ENCODE measurements around the gene S100A8.

Gene S100A8

GRCh38 chr1:153357076-153357852, 33.6 kb downstream of the S100A8 start:
- H3K27ac ChIP-seq (ENCODE audit: low read depth, low read length), result no peak overlapping the region
- H3K4me3 ChIP-seq (ENCODE audit: low read depth in 1 of 2, low read length in 2 of 2), result no peak overlapping the region
- no peaks in the 10 kb centered on the region for H3K36me3 ChIP-seq (ENCODE audit: control insufficient read depth in 1 of 2, insufficient read depth in 2 of 2, low read length in 2 of 2)
- H3K27me3 ChIP-seq (ENCODE audit: control insufficient read depth in 1 of 2, insufficient read depth in 2 of 2, low read length in 2 of 2), result no peaks in the 10 kb centered on the region
- no peaks in the 10 kb centered on the region for H3K9me3 ChIP-seq (ENCODE audit: control insufficient read depth in 1 of 2, low read length in 2 of 2)
- no peak overlapping the region for H3K9ac ChIP-seq (ENCODE audit: low read depth in 1 of 2, low read length in 2 of 2)
- peaks cover 0 to 10% of the 10 kb centered on the region in 2 donors for H3K4me1 ChIP-seq (ENCODE audit: control insufficient read depth in 1 of 2, insufficient read depth in 2 of 2, low read length in 2 of 2)

GRCh38 chr1:153356392-153357075, 34.3 kb downstream of the S100A8 start:
- H3K9me3 ChIP-seq (ENCODE audit: control insufficient read depth in 1 of 2, low read length in 2 of 2), result no peaks in the 10 kb centered on the region
- H3K36me3 ChIP-seq (ENCODE audit: control insufficient read depth in 1 of 2, insufficient read depth in 2 of 2, low read length in 2 of 2), result no peaks in the 10 kb centered on the region
- H3K27ac ChIP-seq (ENCODE audit: low read depth, low read length), result no peak overlapping the region
- no peak overlapping the region for H3K9ac ChIP-seq (ENCODE audit: low read depth in 1 of 2, low read length in 2 of 2)
- H3K4me1 ChIP-seq (ENCODE audit: control insufficient read depth in 1 of 2, insufficient read depth in 2 of 2, low read length in 2 of 2), result peaks cover 0 to 10% of the 10 kb centered on the region in 2 donors
- no peaks in the 10 kb centered on the region for H3K27me3 ChIP-seq (ENCODE audit: control insufficient read depth in 1 of 2, insufficient read depth in 2 of 2, low read length in 2 of 2)
- no peak overlapping the region for H3K4me3 ChIP-seq (ENCODE audit: low read depth in 1 of 2, low read length in 2 of 2)

GRCh38 chr1:153355445-153356071, 35.3 kb downstream of the S100A8 start:
- no peak overlapping the region for H3K27ac ChIP-seq (ENCODE audit: low read depth, low read length)
- no peak overlapping the region for H3K4me3 ChIP-seq (ENCODE audit: low read depth in 1 of 2, low read length in 2 of 2)
- peaks cover 0 to 9% of the 10 kb centered on the region in 2 donors for H3K4me1 ChIP-seq (ENCODE audit: control insufficient read depth in 1 of 2, insufficient read depth in 2 of 2, low read length in 2 of 2)
- no peak overlapping the region for H3K9ac ChIP-seq (ENCODE audit: low read depth in 1 of 2, low read length in 2 of 2)
- no peaks in the 10 kb centered on the region for H3K27me3 ChIP-seq (ENCODE audit: control insufficient read depth in 1 of 2, insufficient read depth in 2 of 2, low read length in 2 of 2)
- no peaks in the 10 kb centered on the region for H3K36me3 ChIP-seq (ENCODE audit: control insufficient read depth in 1 of 2, insufficient read depth in 2 of 2, low read length in 2 of 2)
- no peaks in the 10 kb centered on the region for H3K9me3 ChIP-seq (ENCODE audit: control insufficient read depth in 1 of 2, low read length in 2 of 2)

DNA sequence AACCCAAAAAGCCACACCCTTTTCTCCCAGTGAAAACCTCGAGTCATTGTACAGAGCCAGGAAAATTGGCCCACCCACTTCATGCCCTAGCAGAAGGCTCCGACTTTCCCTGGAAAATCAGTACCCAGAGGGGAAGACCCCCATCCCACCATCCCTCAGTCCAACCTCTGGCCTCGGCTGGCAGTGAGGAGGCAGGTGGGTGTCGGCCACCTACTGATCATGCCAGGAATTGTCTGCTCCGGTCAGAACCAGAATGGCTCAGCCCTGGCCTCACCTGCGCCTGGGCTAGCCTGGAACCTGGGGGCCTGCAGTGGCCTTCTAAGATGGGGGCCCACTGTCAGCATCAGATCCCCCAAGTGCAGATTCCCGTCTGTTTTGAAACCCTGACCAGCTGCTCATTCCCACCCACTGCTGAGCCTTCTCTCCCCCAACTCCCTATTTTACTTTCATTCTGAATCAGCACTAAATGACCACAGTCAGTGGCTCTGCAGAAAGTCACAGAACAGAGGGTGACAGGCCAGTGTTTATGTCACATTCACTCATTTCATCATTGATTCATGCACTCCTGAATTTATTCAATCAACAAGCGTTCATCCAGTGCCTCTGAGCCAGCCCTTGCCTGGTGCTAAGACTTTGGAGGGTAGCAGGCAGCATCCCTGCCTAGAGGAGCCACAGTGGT, 36.2 kb downstream of the S100A8 start:
- Histone ChIP-seq H3K4me1 (ENCODE audit: control insufficient read depth in 1 of 2, insufficient read depth in 2 of 2, low read length in 2 of 2) (peaks cover 0 to 7% of the 10 kb centered on the region in 2 donors), H3K27me3 (ENCODE audit: control insufficient read depth in 1 of 2, insufficient read depth in 2 of 2, low read length in 2 of 2) (no peaks in the 10 kb centered on the region), H3K27ac (ENCODE audit: low read depth, low read length) (no peak overlapping the region), H3K4me3 (ENCODE audit: low read depth in 1 of 2, low read length in 2 of 2) (no peak overlapping the region), H3K9me3 (ENCODE audit: control insufficient read depth in 1 of 2, low read length in 2 of 2) (no peaks in the 10 kb centered on the region), H3K36me3 (ENCODE audit: control insufficient read depth in 1 of 2, insufficient read depth in 2 of 2, low read length in 2 of 2) (no peaks in the 10 kb centered on the region), H3K9ac (ENCODE audit: low read depth in 1 of 2, low read length in 2 of 2) (no peak overlapping the region)

- no peaks in the 10 kb centered on the region for H3K9me3 ChIP-seq (ENCODE audit: control insufficient read depth in 1 of 2, low read length in 2 of 2)
- peaks cover 0 to 3% of the 10 kb centered on the region in 2 donors for H3K27me3 ChIP-seq (ENCODE audit: control insufficient read depth in 1 of 2, insufficient read depth in 2 of 2, low read length in 2 of 2)
- no peak overlapping the region for H3K4me3 ChIP-seq (ENCODE audit: low read depth in 1 of 2, low read length in 2 of 2)
- H3K27ac ChIP-seq (ENCODE audit: low read depth, low read length), result no peak overlapping the region
- H3K9ac ChIP-seq (ENCODE audit: low read depth in 1 of 2, low read length in 2 of 2), result no peak overlapping the region
- H3K36me3 ChIP-seq (ENCODE audit: control insufficient read depth in 1 of 2, insufficient read depth in 2 of 2, low read length in 2 of 2), result no peaks in the 10 kb centered on the region
- H3K4me1 ChIP-seq (ENCODE audit: control insufficient read depth in 1 of 2, insufficient read depth in 2 of 2, low read length in 2 of 2), result peaks cover 0 to 7% of the 10 kb centered on the region in 2 donors
Measured at GRCh38 chr1:153353226-153353947, 37.5 kb downstream of the S100A8 start.

DNA sequence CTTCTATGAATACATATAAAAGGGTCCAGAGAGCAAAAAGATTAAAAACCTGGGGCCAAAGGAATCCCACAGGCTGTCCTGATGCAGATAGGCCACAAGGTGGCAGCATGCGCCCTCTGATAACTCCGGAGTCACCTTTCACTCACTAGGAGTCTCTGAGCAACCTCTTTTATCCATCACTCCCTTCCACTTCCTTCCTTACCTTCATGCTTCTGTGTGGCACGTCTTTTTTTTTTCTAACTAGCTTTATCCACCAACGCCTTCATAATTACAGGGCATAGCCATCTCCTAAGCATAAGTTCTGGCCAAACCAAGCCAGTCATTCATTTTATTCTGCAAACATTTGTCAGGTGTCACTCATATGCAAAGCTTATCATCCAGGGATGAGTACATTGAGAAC, 38.4 kb downstream of the S100A8 start:
- Histone ChIP-seq H3K9me3 (ENCODE audit: control insufficient read depth in 1 of 2, low read length in 2 of 2) (no peaks in the 10 kb centered on the region), H3K9ac (ENCODE audit: low read depth in 1 of 2, low read length in 2 of 2) (no peak overlapping the region), H3K27me3 (ENCODE audit: control insufficient read depth in 1 of 2, insufficient read depth in 2 of 2, low read length in 2 of 2) (peaks cover 0 to 3% of the 10 kb centered on the region in 2 donors), H3K4me3 (ENCODE audit: low read depth in 1 of 2, low read length in 2 of 2) (no peak overlapping the region), H3K36me3 (ENCODE audit: control insufficient read depth in 1 of 2, insufficient read depth in 2 of 2, low read length in 2 of 2) (no peaks in the 10 kb centered on the region), H3K27ac (ENCODE audit: low read depth, low read length) (no peak overlapping the region), H3K4me1 (ENCODE audit: control insufficient read depth in 1 of 2, insufficient read depth in 2 of 2, low read length in 2 of 2) (peaks cover 0 to 2% of the 10 kb centered on the region in 2 donors)

DNA sequence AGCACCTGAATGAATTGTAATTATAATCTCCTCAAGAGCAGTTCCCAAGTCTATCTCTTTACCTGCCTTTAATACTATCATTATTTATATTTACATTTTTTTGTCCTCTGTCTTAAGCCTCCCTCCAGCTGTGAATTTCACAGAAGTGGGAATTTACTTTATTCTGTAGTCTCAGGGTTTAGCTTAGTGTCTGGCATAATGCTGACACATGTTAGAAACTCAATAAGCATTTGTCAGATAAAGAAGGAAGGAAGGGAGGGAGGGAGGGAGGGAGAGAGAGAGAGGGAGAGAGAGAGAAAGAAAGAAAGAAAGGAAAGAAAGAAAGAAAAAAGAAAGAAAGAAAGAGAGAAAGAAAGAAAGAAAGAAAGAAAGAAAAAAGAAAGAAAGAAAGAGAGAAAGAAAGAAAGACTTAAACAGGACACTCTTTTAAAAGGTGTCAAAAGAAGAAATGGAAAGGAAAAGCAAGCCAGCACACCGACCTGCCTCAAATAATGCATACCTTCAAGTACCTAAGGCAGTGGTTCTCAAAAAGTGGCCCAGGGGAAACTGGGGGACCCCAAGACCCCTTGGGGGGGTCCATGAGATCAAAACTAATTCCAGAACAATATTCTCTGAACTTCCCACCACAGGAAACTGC, 40.4 kb downstream of the S100A8 start:
- Histone ChIP-seq H3K36me3 (ENCODE audit: control insufficient read depth in 1 of 2, insufficient read depth in 2 of 2, low read length in 2 of 2) (no peaks in the 10 kb centered on the region), H3K27me3 (ENCODE audit: control insufficient read depth in 1 of 2, insufficient read depth in 2 of 2, low read length in 2 of 2) (peaks cover 0 to 3% of the 10 kb centered on the region in 2 donors), H3K4me1 (ENCODE audit: control insufficient read depth in 1 of 2, insufficient read depth in 2 of 2, low read length in 2 of 2) (peaks cover 2 to 9% of the 10 kb centered on the region in 2 donors), H3K4me3 (ENCODE audit: low read depth in 1 of 2, low read length in 2 of 2) (no peak overlapping the region), H3K9ac (ENCODE audit: low read depth in 1 of 2, low read length in 2 of 2) (no peak overlapping the region), H3K27ac (ENCODE audit: low read depth, low read length) (no peak overlapping the region), H3K9me3 (ENCODE audit: control insufficient read depth in 1 of 2, low read length in 2 of 2) (no peaks in the 10 kb centered on the region)

GRCh38 chr1:153349363-153350320, 41.2 kb downstream of the S100A8 start:
- Histone ChIP-seq H3K27me3 (ENCODE audit: control insufficient read depth in 1 of 2, insufficient read depth in 2 of 2, low read length in 2 of 2) (peaks cover 0 to 3% of the 10 kb centered on the region in 2 donors), H3K9me3 (ENCODE audit: control insufficient read depth in 1 of 2, low read length in 2 of 2) (no peaks in the 10 kb centered on the region), H3K4me3 (ENCODE audit: low read depth in 1 of 2, low read length in 2 of 2) (no peak overlapping the region), H3K27ac (ENCODE audit: low read depth, low read length) (no peak overlapping the region), H3K36me3 (ENCODE audit: control insufficient read depth in 1 of 2, insufficient read depth in 2 of 2, low read length in 2 of 2) (no peaks in the 10 kb centered on the region), H3K9ac (ENCODE audit: low read depth in 1 of 2, low read length in 2 of 2) (no peak overlapping the region), H3K4me1 (ENCODE audit: control insufficient read depth in 1 of 2, insufficient read depth in 2 of 2, low read length in 2 of 2) (peaks cover 10 to 14% of the 10 kb centered on the region in 2 donors)

Data from duodenal mucosa (tissue), 2 donors.